ENCODE results near the gene MAML2. TPM values are rescaled to one million over a fixed set of nuclear protein-coding genes. Genes with fewer than 3 reads are reported as not detected.

MAML2 gene
- total and polyA plus RNA-seq, 2 of the 13 experiments (the other 11 are each of a cell fraction or from before 2014, with no cell fraction given): 2.3 to 25.9 TPM

GRCh38 chr11:96012086-96012824 lies 330.7 kb downstream of the MAML2 start (continued):
- TF ChIP-seq AKNA (CRISPR knock-in tag; IDR thresholded peaks at IDR 0.05; ENCODE audit: borderline replicate concordance) (no peak), ERF (CRISPR knock-in tag; IDR thresholded peaks at IDR 0.05) (peak; percentile 94), SNAPC4 (CRISPR knock-in tag; IDR thresholded peaks at IDR 0.05) (no peak), FUBP1 (CRISPR knock-in tag; IDR thresholded peaks at IDR 0.05; ENCODE audit: borderline replicate concordance) (no peak), ELF1 (CRISPR knock-in tag; IDR thresholded peaks at IDR 0.05) (peak; percentile 61), SSRP1 (CRISPR knock-in tag; IDR thresholded peaks at IDR 0.05) (peak; percentile 48; the same call in 1 of the 2 replicates), KLF12 (CRISPR knock-in tag; IDR thresholded peaks at IDR 0.05; ENCODE audit: borderline replicate concordance) (no peak), MYNN (CRISPR knock-in tag; IDR thresholded peaks at IDR 0.05; ENCODE audit: low read depth) (no peak), ELK4 (CRISPR knock-in tag; IDR thresholded peaks at IDR 0.05; ENCODE audit: borderline replicate concordance) (no peak), ELF3 (CRISPR knock-in tag; IDR thresholded peaks at IDR 0.05) (peak; percentile 87), POLR2G (IDR thresholded peaks at IDR 0.05; ENCODE audit: low read depth, low read length) (peak; percentile 52; the same call in 1 of the 2 replicates), MATR3 (CRISPR knock-in tag; IDR thresholded peaks at IDR 0.05) (no peak), RXRA (CRISPR knock-in tag; IDR thresholded peaks at IDR 0.05) (peak; percentile 81; the same call in 1 of the 2 replicates), ZNF501 (CRISPR knock-in tag; IDR thresholded peaks at IDR 0.05) (peak; percentile 76), LCORL (IDR thresholded peaks at IDR 0.05) (0 out of 2 replicates have a peak, but pooled peaks have one; percentile 18), LCORL (CRISPR knock-in tag; IDR thresholded peaks at IDR 0.05) (peak; percentile 84)
